ENCODE measurements around the gene RAB4A. TPM values are rescaled to one million over a fixed set of nuclear protein-coding genes. Genes with fewer than 3 reads are reported as not detected.

The RAB4A gene
- total and polyA plus RNA-seq, 10 of the 15 experiments (the other 5 are each of a cell fraction or from before 2014, with no cell fraction given): 4.0 to 35.8 (median 17.7) TPM

DNA sequence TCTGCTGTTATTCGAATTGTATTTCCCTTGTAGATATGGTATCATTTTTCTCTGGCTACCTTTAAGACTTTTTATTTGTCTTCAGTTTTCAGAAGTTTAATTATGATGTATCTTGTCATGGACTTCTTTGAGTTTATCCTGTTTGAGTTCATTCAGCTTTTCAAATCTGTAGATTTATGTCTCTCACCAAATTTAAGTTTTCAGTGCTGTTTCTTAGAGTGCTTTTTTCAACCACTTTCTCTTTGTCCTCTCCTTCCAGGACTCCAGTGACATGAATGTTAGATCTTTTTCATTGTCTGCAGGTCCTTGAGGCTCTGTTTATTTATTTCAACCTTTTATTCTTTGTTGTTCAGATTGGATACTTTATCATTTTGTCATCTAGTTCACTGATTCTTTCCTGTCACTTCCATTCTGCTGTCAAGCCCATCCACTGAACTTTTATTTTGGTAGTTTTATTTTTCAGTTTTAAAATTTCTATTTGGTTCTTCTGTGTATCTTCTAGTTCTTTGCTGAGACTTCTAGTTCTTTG is 11.4 kb downstream of the RAB4A start:
- DNase-seq (ENCODE audit: low read depth, low spot score): no peak
- Histone ChIP-seq H3K4me2 (ENCODE audit: control insufficient read depth, insufficient read depth) (no peak overlapping the region), H2AFZ (ENCODE audit: control insufficient read depth, low read depth, low read length) (no peak overlapping the region), H3K4me1 (ENCODE audit: control insufficient read depth, insufficient read depth, low read length) (0 out of 2 replicates have a peak, but pooled peaks cover 2% of the 10 kb centered on the region), H3K4me3 (no peak overlapping the region), H3K27me3 (replicated peaks in 1 of 2; ENCODE audit: control insufficient read depth in 2 of 2, insufficient read depth in 2 of 2, low read length in 1 of 2) (no peaks in the 10 kb centered on the region), H3K36me3 (ENCODE audit: control insufficient read depth in 2 of 2, insufficient read depth in 2 of 2, low read length in 1 of 2) (no peaks in the 10 kb centered on the region), H3K79me2 (ENCODE audit: control insufficient read depth, insufficient read depth, low read length) (no peaks in the 10 kb centered on the region; the same call in none of the 2 replicates), H3K27ac (ENCODE audit: control insufficient read depth, insufficient read depth) (no peak overlapping the region), H3K9me3 (replicated peaks; ENCODE audit: control insufficient read depth, insufficient read depth, low read length) (no peaks in the 10 kb centered on the region), H4K20me1 (ENCODE audit: control insufficient read depth, insufficient read depth) (0 out of 2 replicates have a peak, but pooled peaks cover 2% of the 10 kb centered on the region), H3K9ac (ENCODE audit: control insufficient read depth, insufficient read depth, low read length) (no peak overlapping the region)
- no TSS peak for BruUV-seq (replicated peaks)
- ChIA-PET RAD21 (ENCODE audit: unreplicated experiment) (no interaction called here), CTCF (no interaction called here), SMC1A (ENCODE audit: uncharacterized antibody, unreplicated experiment) (no interaction called here), POLR2A (no interaction called here)
- intact Hi-C loops (cut with micrococcal nuclease; ENCODE audit: unreplicated experiment) (no loop called here), in situ Hi-C loops (cut with MboI) (no loop called here)
- ATAC-seq: no peak
- no peak for FAIRE-seq
- TF ChIP-seq SIX5 (IDR thresholded peaks at IDR 0.05; ENCODE audit: low read depth, low read length, severe bottlenecking) (no peak), HDGF (IDR thresholded peaks at IDR 0.05) (no peak), ESRRA (IDR thresholded peaks at IDR 0.05; ENCODE audit: low read length) (no peak), CHD1 (IDR thresholded peaks at IDR 0.05; ENCODE audit: low read depth, low read length) (no peak), EZH2 (IDR thresholded peaks at IDR 0.05; ENCODE audit: borderline replicate concordance, control insufficient read depth, low read depth, low read length) (no peak), MTA3 (IDR thresholded peaks at IDR 0.05; ENCODE audit: borderline replicate concordance, low read length) (no peak), CREM (IDR thresholded peaks at IDR 0.05; ENCODE audit: low read depth) (no peak), RUNX3 (IDR thresholded peaks at IDR 0.05; ENCODE audit: low read length) (no peak), ETV6 (conservative IDR thresholded peaks at IDR 0.05 in 1 of 2, IDR thresholded peaks at IDR 0.05 in 1 of 2; ENCODE audit: borderline replicate concordance in 1 of 2, low read depth in 1 of 2) (no peak), ZBTB11 (CRISPR knock-in tag; IDR thresholded peaks at IDR 0.05) (no peak), MXI1 (IDR thresholded peaks at IDR 0.05; ENCODE audit: low read depth, low read length) (no peak), ZBTB40 (IDR thresholded peaks at IDR 0.05; ENCODE audit: borderline replicate concordance) (no peak)
- TF ChIP-seq, protein P1, sequence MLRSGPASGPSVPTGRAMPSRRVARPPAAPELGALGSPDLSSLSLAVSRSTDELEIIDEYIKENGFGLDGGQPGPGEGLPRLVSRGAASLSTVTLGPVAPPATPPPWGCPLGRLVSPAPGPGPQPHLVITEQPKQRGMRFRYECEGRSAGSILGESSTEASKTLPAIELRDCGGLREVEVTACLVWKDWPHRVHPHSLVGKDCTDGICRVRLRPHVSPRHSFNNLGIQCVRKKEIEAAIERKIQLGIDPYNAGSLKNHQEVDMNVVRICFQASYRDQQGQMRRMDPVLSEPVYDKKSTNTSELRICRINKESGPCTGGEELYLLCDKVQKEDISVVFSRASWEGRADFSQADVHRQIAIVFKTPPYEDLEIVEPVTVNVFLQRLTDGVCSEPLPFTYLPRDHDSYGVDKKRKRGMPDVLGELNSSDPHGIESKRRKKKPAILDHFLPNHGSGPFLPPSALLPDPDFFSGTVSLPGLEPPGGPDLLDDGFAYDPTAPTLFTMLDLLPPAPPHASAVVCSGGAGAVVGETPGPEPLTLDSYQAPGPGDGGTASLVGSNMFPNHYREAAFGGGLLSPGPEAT (IDR thresholded peaks at IDR 0.05; ENCODE audit: low read depth): no peak
- 100% methylated on average over 1 of the region's 1 CpG for WGBS (ENCODE audit: insufficient coverage, insufficient replicate concordance, low lambda C conversion rate, missing lambda C conversion rate)
